HG03457 (cell line): Measurements from ENCODE around the gene TIMD4.
"Not testable (repeated sequence)": the region's sequence is repeated elsewhere in the genome, so short reads cannot be mapped to it uniquely, and the experiment has no call there.

ENCODE experiments used
- ATAC-seq: cut with Tn5 transposase; IDR thresholded peaks from one replicate; pipeline ENCODE4 v1.9.1; 2021; ENCODE audit warnings: moderate number of reproducible peaks; ENCODE audit not compliant: unreplicated experiment

TIMD4 gene

GRCh38 chr5:156925767-156926166, 37.3 kb downstream of the TIMD4 start:
- ATAC-seq, result not testable (repeated sequence)

GRCh38 chr5:156922207-156922792, 40.7 kb downstream of the TIMD4 start:
- peak; percentile 32 for ATAC-seq

GRCh38 chr5:156920861-156921431, 42.1 kb downstream of the TIMD4 start:
- peak; percentile 43 for ATAC-seq

GRCh38 chr5:156920042-156920860, 42.8 kb downstream of the TIMD4 start:
- ATAC-seq, result peak; percentile 62

GRCh38 chr5:156918311-156918845, 44.6 kb downstream of the TIMD4 start:
- ATAC-seq, result no peak

- ATAC-seq, result peak; percentile 14
Measured at GRCh38 chr5:156914371-156914737, 48.7 kb downstream of the TIMD4 start.

- peak; percentile 91 for ATAC-seq
Measured at GRCh38 chr5:156913719-156914370, 49.2 kb downstream of the TIMD4 start.

GRCh38 chr5:156913355-156913718, 49.7 kb downstream of the TIMD4 start:
- no peak for ATAC-seq

GRCh38 chr5:156912869-156913268, 50.2 kb downstream of the TIMD4 start:
- no peak for ATAC-seq

- ATAC-seq, result no peak
Measured at GRCh38 chr5:156909180-156909579, 53.8 kb downstream of the TIMD4 start.

GRCh38 chr5:156907667-156908066, 55.4 kb downstream of the TIMD4 start:
- no peak for ATAC-seq

- ATAC-seq, result no peak
Measured at GRCh38 chr5:156906807-156907206, 56.2 kb downstream of the TIMD4 start.

GRCh38 chr5:156896546-156896945, 66.5 kb downstream of the TIMD4 start:
- ATAC-seq, result no peak

- no peak for ATAC-seq
Measured at GRCh38 chr5:156893517-156893916, 69.5 kb downstream of the TIMD4 start.

GRCh38 chr5:156892864-156893263, 70.2 kb downstream of the TIMD4 start:
- ATAC-seq, result no peak

GRCh38 chr5:156892223-156892622, 70.8 kb downstream of the TIMD4 start:
- ATAC-seq, result no peak

GRCh38 chr5:156888520-156888919, 74.5 kb downstream of the TIMD4 start:
- no peak for ATAC-seq

GRCh38 chr5:156883316-156883875, 79.6 kb downstream of the TIMD4 start:
- no peak for ATAC-seq

- ATAC-seq, result peak; percentile 93
Measured at GRCh38 chr5:156879665-156880285, 83.3 kb downstream of the TIMD4 start.

- no peak for ATAC-seq
Measured at GRCh38 chr5:156871212-156871611, 91.8 kb downstream of the TIMD4 start.

GRCh38 chr5:156870498-156870839, 92.6 kb downstream of the TIMD4 start:
- ATAC-seq, result no peak
